HepG2 (cell line): ENCODE data around the gene KHNYN. TPM values are rescaled to one million over a fixed set of nuclear protein-coding genes. Genes with fewer than 3 reads are reported as not detected.
A peak's percentile ranks its signal among the peaks of the same experiment; 100 is the strongest.

ENCODE experiments used
- HDAC1 ChIP-seq: sonication (generic); formaldehyde crosslinking; IDR thresholded peaks from 2 replicates; pipeline ENCODE4 v1.5.1; 2020; ENCODE audit warnings: mild to moderate bottlenecking, missing genetic modification reagents
- HNF4A ChIP-seq: sonication (generic); formaldehyde crosslinking; IDR thresholded peaks from 2 replicates; pipeline ENCODE4 v1.4.0; 2020; ENCODE audit warnings: missing genetic modification reagents
- LCORL ChIP-seq, 2 experiments: fragments of 450-650 bp in 1 of 2; sonication (generic) in 1 of 2; formaldehyde crosslinking in 1 of 2; IDR thresholded peaks; 2 replicates each; pipeline versions ENCODE4 v1.5.0 to v1.6.1; 2017 to 2020; ENCODE audit warnings: antibody characterized with exemption in 1 of 2, missing genetic modification reagents in 1 of 2
- NFE2L1 ChIP-seq: sonication (generic); formaldehyde crosslinking; IDR thresholded peaks from 2 replicates; pipeline ENCODE4 v1.4.0; 2020; ENCODE audit warnings: missing genetic modification reagents, mild to moderate bottlenecking, borderline replicate concordance
- NFKB2 ChIP-seq: sonication (generic); formaldehyde crosslinking; IDR thresholded peaks from 2 replicates; pipeline ENCODE4 v1.4.0; 2020; ENCODE audit warnings: missing genetic modification reagents, borderline replicate concordance
- PRMT3 ChIP-seq: sonication (generic); formaldehyde crosslinking; IDR thresholded peaks from 2 replicates; pipeline ENCODE4 v1.8.1; 2022; ENCODE audit warnings: low read depth, mild to moderate bottlenecking, moderate library complexity, missing genetic modification reagents, borderline replicate concordance
- SMYD3 ChIP-seq: sonication (generic); formaldehyde crosslinking; IDR thresholded peaks from 2 replicates; pipeline ENCODE4 v1.8.1; 2023; ENCODE audit warnings: mild to moderate bottlenecking, missing genetic modification reagents
- SP140L ChIP-seq: sonication (generic); formaldehyde crosslinking; IDR thresholded peaks from 2 replicates; pipeline ENCODE4 v1.4.0; 2020; ENCODE audit warnings: missing genetic modification reagents, borderline replicate concordance
- U2AF2 ChIP-seq: fragments of 200-400 bp; formaldehyde crosslinking; IDR thresholded peaks from 2 replicates; pipeline ENCODE4 v1.6.1; 2017; ENCODE audit warnings: low read depth, mild to moderate bottlenecking, low read length
- ZBTB4 ChIP-seq: sonication (generic); formaldehyde crosslinking; IDR thresholded peaks from 2 replicates; pipeline ENCODE4 v1.4.0; 2020; ENCODE audit warnings: missing genetic modification reagents, mild to moderate bottlenecking, borderline replicate concordance
- ZFP62 ChIP-seq: sonication (generic); formaldehyde crosslinking; IDR thresholded peaks from 2 replicates; pipeline ENCODE4 v1.4.0; 2020; ENCODE audit warnings: missing genetic modification reagents
- ZNF431 ChIP-seq: sonication (generic); formaldehyde crosslinking; IDR thresholded peaks from 2 replicates; pipeline ENCODE4 v1.9.0; 2022; ENCODE audit warnings: missing genetic modification reagents, low read depth, mild to moderate bottlenecking, borderline replicate concordance
- ZNF512 ChIP-seq: sonication (generic); formaldehyde crosslinking; IDR thresholded peaks from 2 replicates; pipeline ENCODE4 v1.4.0; 2020; ENCODE audit warnings: mild to moderate bottlenecking, missing genetic modification reagents
- ZNF543 ChIP-seq: sonication (generic); formaldehyde crosslinking; IDR thresholded peaks from 2 replicates; pipeline ENCODE4 v1.4.0; 2020; ENCODE audit warnings: mild to moderate bottlenecking, missing genetic modification reagents
- ZNF563 ChIP-seq: sonication (generic); formaldehyde crosslinking; IDR thresholded peaks from 2 replicates; pipeline ENCODE4 v1.8.0; 2022; ENCODE audit warnings: mild to moderate bottlenecking, moderate library complexity, missing genetic modification reagents
- polyA plus RNA-seq, 8 experiments: library from polyadenylated mRNA; depleted of rRNA in 3 of 8; stranded (reverse) in 7 of 8; unstranded in 1 of 8; fragments of >200 nt; fragmentation: Illumina TruSeq in 4 of 8; extraction: Trizol in 4 of 8; gene quantifications; 2 replicates each; pipeline versions ENCODE4 v1.2.1 to v1.2.3, GENCODE V29; 2011 to 2016; ENCODE audit warnings: low read depth in 4 of 8, missing spikeins in 1 of 8, mixed read lengths in 1 of 8; ENCODE audit not compliant: insufficient read depth in 1 of 8
- total RNA-seq, 5 experiments: library from RNA; depleted of rRNA; stranded (reverse); fragments of >200 nt; fragmentation: Illumina TruSeq; extraction: Trizol; gene quantifications; 2 replicates each; pipeline ENCODE4 v1.2.3, GENCODE V29; 2016; ENCODE audit warnings: low read depth in 1 of 5
- TF ChIP-seq, protein P1 (sequence below): sonication (generic); formaldehyde crosslinking; conservative IDR thresholded peaks from 2 replicates; pipeline ENCODE4 v1.8.0; 2022; ENCODE audit warnings: low read depth, missing genetic modification reagents
- TF ChIP-seq, protein P2 (sequence below): sonication (generic); formaldehyde crosslinking; IDR thresholded peaks from 2 replicates; pipeline ENCODE4 v1.5.1; 2020; ENCODE audit warnings: missing genetic modification reagents, mild to moderate bottlenecking, borderline replicate concordance
- TF ChIP-seq, protein P3 (sequence below): sonication (generic); formaldehyde crosslinking; IDR thresholded peaks from 2 replicates; pipeline ENCODE4 v1.8.1; 2023; ENCODE audit warnings: mild to moderate bottlenecking, inconsistent platforms, moderate library complexity, missing genetic modification reagents, borderline replicate concordance

Gene KHNYN
- total and polyA plus RNA-seq, 2 of the 13 experiments (the other 11 are each of a cell fraction or from before 2014, with no cell fraction given), result 52.8 to 75.7 TPM

DNA sequence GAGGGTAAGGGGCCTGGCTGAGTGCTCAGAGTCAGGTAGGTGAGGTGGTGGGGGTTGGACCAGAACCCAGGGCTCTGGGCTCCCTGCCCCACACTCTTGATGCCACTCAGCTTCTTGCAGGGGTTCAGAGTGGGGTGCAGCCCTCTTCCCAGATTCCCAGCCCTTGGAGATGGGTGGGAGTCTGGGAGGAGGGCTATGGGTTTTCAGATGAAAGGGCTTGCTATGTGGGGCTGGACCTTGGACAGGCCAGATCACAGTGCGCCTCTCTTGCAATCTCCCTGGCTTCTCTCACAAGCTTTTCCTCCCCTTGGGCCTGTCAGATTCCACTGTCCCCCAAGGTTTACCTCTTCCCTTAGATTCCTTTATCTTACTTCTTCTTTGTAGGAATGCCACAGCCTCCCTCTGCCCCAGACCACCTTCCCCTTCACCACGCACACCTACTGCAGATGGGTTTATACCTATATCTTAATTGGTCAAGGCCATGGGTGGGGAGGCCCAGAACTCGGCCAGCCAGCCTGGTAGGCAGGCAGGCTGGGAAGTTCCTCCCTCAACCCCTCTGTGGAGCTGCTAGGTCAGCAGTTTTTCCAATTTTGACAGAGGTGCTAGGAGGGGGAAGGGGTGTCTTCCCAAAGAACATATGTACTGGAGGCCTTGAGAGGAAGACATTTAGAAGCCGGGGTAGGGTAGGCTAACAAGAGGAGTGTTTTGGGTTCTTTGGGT is 29.6 kb upstream of the KHNYN start (continued):
- TF ChIP-seq SP140L (CRISPR knock-in tag), result no peak
- no peak for TF ChIP-seq LCORL (IDR thresholded peaks at IDR 0.05)
- TF ChIP-seq LCORL (CRISPR knock-in tag; IDR thresholded peaks at IDR 0.05), result no peak
- TF ChIP-seq NFE2L1 (CRISPR knock-in tag), result no peak
- no peak for TF ChIP-seq ZFP62 (CRISPR knock-in tag)
- TF ChIP-seq HDAC1, result peak; percentile 28; the same call in 1 of the 2 replicates
- TF ChIP-seq HNF4A (CRISPR knock-in tag), result peak; percentile 81
- no peak for TF ChIP-seq ZNF543 (CRISPR knock-in tag)
- TF ChIP-seq, protein P1, sequence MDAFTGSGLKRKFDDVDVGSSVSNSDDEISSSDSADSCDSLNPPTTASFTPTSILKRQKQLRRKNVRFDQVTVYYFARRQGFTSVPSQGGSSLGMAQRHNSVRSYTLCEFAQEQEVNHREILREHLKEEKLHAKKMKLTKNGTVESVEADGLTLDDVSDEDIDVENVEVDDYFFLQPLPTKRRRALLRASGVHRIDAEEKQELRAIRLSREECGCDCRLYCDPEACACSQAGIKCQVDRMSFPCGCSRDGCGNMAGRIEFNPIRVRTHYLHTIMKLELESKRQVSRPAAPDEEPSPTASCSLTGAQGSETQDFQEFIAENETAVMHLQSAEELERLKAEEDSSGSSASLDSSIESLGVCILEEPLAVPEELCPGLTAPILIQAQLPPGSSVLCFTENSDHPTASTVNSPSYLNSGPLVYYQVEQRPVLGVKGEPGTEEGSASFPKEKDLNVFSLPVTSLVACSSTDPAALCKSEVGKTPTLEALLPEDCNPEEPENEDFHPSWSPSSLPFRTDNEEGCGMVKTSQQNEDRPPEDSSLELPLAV (CRISPR knock-in tag), result no peak
- TF ChIP-seq NFKB2 (CRISPR knock-in tag), result peak; percentile 25; the same call in 1 of the 2 replicates
- TF ChIP-seq, protein P2, sequence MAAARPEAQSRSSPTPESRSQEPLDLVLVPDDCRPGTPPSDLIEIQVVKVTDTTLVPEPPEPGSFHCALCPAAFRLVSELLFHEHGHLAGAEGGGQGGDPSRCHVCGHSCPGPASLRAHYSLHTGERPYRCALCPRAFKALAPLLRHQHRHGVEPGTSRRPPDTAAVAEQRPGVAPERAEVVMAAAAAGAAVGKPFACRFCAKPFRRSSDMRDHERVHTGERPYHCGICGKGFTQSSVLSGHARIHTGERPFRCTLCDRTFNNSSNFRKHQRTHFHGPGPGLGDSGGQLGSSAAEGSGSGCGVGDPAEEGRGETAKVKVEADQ (CRISPR knock-in tag), result no peak
- TF ChIP-seq, protein P3, sequence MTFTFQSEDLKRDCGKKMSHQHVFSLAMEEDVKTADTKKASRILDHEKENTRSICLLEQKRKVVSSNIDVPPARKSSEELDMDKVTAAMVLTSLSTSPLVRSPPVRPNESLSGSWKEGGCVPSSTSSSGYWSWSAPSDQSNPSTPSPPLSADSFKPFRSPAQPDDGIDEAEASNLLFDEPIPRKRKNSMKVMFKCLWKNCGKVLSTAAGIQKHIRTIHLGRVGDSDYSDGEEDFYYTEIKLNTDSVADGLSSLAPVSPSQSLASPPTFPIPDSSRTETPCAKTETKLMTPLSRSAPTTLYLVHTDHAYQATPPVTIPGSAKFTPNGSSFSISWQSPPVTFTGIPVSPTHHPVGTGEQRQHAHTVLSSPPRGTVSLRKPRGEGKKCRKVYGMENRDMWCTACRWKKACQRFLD, result peak; percentile 31; the same call in 1 of the 2 replicates
- TF ChIP-seq ZBTB4 (CRISPR knock-in tag), result no peak
- TF ChIP-seq ZNF431 (CRISPR knock-in tag), result no peak
- TF ChIP-seq PRMT3 (CRISPR knock-in tag), result no peak
- no peak for TF ChIP-seq ZNF563 (CRISPR knock-in tag)
- 0 out of 2 replicates have a peak, but pooled peaks have one; percentile 22 for TF ChIP-seq ZNF512
- TF ChIP-seq U2AF2, result no peak
- no peak for TF ChIP-seq SMYD3 (CRISPR knock-in tag)
